ENCODE results near the gene APC2.

DNA sequence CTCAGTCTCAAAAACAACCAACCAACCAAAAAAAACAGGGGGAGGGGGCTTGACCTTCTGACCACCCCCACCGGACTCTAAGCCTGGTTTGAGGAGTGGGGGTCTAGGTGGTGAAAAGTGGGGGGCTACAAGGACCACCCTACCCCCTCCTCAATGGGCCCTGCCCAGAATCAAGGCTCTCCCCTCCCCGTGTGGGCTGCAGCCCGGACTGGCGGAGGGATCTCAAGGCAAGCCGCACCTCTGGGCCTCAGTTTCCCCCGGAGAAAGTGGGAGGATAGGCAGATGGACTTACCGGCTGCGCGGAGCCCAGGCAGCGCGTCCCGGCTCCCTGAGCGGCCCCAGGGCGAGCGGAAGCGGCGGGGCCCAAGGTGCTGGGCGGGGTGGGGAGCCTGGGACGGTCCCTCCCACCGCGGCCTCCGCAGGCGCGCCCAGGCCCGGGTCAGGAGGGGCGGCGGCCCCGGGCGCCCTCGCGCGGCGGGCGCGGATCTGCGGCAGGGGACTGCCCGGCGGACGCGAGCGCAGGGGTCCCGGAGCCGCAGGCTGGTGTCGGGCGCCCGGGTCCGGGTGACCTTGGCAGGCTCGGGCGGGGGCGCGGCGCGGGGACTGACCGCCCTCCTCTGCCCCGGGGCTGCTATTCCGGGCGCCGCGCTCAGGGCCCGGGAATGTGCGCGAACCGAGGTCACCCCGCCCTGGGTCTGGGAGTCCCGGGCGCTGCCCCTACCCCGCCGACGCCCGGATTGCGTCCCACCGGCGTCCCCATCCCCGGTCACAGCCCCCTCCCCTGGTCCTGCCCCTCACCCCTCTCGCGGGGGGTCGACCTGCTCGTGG, 63.0 kb downstream of the APC2 start, which contains the start of gene ADAMTSL5:
- TF ChIP-seq, protein P1, sequence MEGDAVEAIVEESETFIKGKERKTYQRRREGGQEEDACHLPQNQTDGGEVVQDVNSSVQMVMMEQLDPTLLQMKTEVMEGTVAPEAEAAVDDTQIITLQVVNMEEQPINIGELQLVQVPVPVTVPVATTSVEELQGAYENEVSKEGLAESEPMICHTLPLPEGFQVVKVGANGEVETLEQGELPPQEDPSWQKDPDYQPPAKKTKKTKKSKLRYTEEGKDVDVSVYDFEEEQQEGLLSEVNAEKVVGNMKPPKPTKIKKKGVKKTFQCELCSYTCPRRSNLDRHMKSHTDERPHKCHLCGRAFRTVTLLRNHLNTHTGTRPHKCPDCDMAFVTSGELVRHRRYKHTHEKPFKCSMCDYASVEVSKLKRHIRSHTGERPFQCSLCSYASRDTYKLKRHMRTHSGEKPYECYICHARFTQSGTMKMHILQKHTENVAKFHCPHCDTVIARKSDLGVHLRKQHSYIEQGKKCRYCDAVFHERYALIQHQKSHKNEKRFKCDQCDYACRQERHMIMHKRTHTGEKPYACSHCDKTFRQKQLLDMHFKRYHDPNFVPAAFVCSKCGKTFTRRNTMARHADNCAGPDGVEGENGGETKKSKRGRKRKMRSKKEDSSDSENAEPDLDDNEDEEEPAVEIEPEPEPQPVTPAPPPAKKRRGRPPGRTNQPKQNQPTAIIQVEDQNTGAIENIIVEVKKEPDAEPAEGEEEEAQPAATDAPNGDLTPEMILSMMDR (IDR thresholded peaks at IDR 0.05; ENCODE audit: poor library complexity, severe bottlenecking) = no peak
- TF ChIP-seq RAD21 (conservative IDR thresholded peaks at IDR 0.05) = no peak

Measured in neural cell (in vitro differentiated cells).